OCI-LY7 (cell line): ENCODE results near the gene ETV7. TPM values are rescaled to one million over a fixed set of nuclear protein-coding genes. Genes with fewer than 3 reads are reported as not detected.

Experiments
- BruUV-seq: library from RNA; stranded (reverse); fragments of 400-500 nt; replicated peaks from 2 replicates; lab custom pipeline; 2021; lab: Mats Ljungman, UMichigan
- CTCF ChIA-PET: fragments of 300-600 bp; sonication (Branson Sonifier 250); formaldehyde crosslinking; loops from one replicate; lab custom pipeline; 2022; ENCODE audit warnings: antibody characterized with exemption; ENCODE audit not compliant: unreplicated experiment; lab: Charles Lee
- POLR2A ChIA-PET: fragments of 300-600 bp; sonication (Branson Sonifier 250); formaldehyde crosslinking; loops from one replicate; lab custom pipeline; 2022; ENCODE audit warnings: antibody characterized with exemption; lab: Charles Lee
- DNase-seq: peaks from one replicate; pipeline ENCODE4 v3.0.0-alpha.2; 2015; ENCODE audit warnings: low spot score
- H2AFZ ChIP-seq: fragments of 200-600 bp; sonication (generic), shearing (Covaris generic); 2 replicates; pipeline ENCODE4 v1.6.1; 2014; ENCODE audit warnings: mild to moderate bottlenecking, antibody characterized with exemption, low read length, moderate library complexity
- H3K27ac ChIP-seq: fragments of 200-600 bp; sonication (generic); 2 replicates; pipeline ENCODE4 v1.5.1; 2014; ENCODE audit warnings: mixed run types, low read depth, mild to moderate bottlenecking, moderate library complexity, low read length, inconsistent platforms; ENCODE audit not compliant: poor library complexity, severe bottlenecking
- H3K36me3 ChIP-seq: fragments of 200-600 bp; sonication (generic); 2 replicates; pipeline ENCODE4 v1.6.1; 2014; ENCODE audit warnings: mild to moderate bottlenecking, antibody characterized with exemption, low read length, moderate library complexity, mixed read lengths; ENCODE audit not compliant: insufficient read depth
- H3K4me1 ChIP-seq: fragments of 200-600 bp; sonication (generic); 2 replicates; pipeline ENCODE4 v1.5.1; 2014; ENCODE audit warnings: mild to moderate bottlenecking, low read length; ENCODE audit not compliant: insufficient read depth, poor library complexity, severe bottlenecking
- H3K4me2 ChIP-seq: fragments of 200-600 bp; sonication (generic); 2 replicates; pipeline ENCODE4 v1.6.1; 2014; ENCODE audit warnings: mild to moderate bottlenecking, low read length
- H3K4me3 ChIP-seq: fragments of 200-600 bp; sonication (generic); 2 replicates; pipeline ENCODE4 v1.5.1; 2014; ENCODE audit warnings: mild to moderate bottlenecking, low read depth, low read length; ENCODE audit not compliant: poor library complexity, severe bottlenecking
- H3K79me2 ChIP-seq: fragments of 200-600 bp; sonication (generic); 2 replicates; pipeline ENCODE4 v1.6.1; 2016; ENCODE audit warnings: low read depth, mild to moderate bottlenecking, low read length, moderate library complexity, mixed read lengths; ENCODE audit not compliant: insufficient read depth
- H3K9me2 ChIP-seq: fragments of 200-600 bp; sonication (generic); 2 replicates; pipeline ENCODE4 v1.6.1; 2016; ENCODE audit warnings: mild to moderate bottlenecking, low read length, mixed read lengths; ENCODE audit not compliant: insufficient read depth
- H3K9me3 ChIP-seq: fragments of 200-600 bp; sonication (generic); 2 replicates; pipeline ENCODE4 v1.6.1; 2014; ENCODE audit warnings: mild to moderate bottlenecking, mixed run types, low read length, mixed read lengths
- H4K20me1 ChIP-seq: fragments of 200-600 bp; sonication (generic); 2 replicates; pipeline ENCODE4 v1.6.1; 2014; ENCODE audit warnings: mild to moderate bottlenecking, antibody characterized with exemption, low read length, moderate library complexity, mixed read lengths; ENCODE audit not compliant: insufficient read depth
- EZH2phosphoT487 ChIP-seq: fragments of 200-600 bp; sonication (generic); IDR thresholded peaks from 2 replicates; pipeline ENCODE4 v1.6.1; 2018; ENCODE audit warnings: low read depth, borderline replicate concordance, mild to moderate bottlenecking, mixed run types, antibody characterized with exemption, low read length, moderate library complexity, mixed read lengths
- intact Hi-C: fragments of 100-400 bp; cut with micrococcal nuclease; formaldehyde crosslinking; loops from one replicate; pipeline ENCODE4 v1.10.0; 2022; ENCODE audit not compliant: unreplicated experiment
- total RNA-seq, 2 experiments: library from RNA; depleted of rRNA in 1 of 2; stranded (reverse); fragments of >200 nt in 1 of 2; shearing (Covaris generic) in 1 of 2; gene quantifications; 2 replicates each; pipeline ENCODE4 v1.2.3, GENCODE V29; 2014 to 2022
- TF ChIP-seq, protein P1 (sequence below): fragments of 200-600 bp; sonication (generic); conservative IDR thresholded peaks from 2 replicates; pipeline ENCODE4 v1.5.1; 2014; ENCODE audit warnings: mild to moderate bottlenecking, antibody characterized with exemption, low read length, moderate library complexity, mixed read lengths

Gene ETV7
- total RNA-seq, 2 experiments from 2014 or later: not detected

DNA sequence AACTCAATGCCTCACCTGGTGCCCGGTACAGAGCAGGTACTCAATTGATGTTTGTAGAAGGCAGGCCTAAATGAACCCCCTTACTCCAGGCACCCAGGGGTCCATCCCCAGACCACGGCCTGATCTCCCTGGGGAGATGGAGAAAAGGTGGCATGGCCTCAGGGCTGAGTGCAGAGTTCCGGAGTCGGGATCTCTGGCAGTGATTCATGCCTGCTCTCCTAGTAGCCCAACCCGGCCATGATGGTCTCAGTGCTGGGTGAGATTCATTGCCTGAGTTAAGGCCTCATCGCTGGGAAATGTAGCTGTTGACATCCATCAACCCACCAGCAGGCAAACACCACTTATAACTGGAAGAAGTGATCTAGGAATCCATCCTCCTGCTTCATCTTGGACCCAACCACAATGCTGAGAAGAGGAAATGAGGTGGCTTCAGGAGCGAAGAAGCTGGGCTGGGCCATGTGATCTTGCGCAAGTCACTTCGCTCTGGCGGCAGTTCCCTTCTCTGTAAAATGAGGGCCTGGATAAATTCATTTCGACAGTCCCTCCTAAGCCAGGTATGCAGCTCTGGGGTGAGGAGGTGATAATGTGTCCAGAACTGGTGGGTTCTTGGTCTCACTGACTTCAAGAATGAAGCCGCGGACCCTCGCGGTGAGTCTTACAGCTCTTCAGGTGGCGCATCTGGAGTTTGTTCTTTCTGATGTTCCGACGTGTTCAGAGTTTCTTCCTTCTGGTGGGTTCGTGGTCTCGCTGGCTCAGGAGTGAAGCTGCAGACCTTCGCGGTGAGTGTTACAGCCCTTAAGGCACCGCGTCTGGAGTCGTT is 24.7 kb downstream of the ETV7 start:
- H3K4me2 ChIP-seq: no peak overlapping the region
- H3K4me3 ChIP-seq: no peak overlapping the region
- no peaks in the 10 kb centered on the region for H3K4me1 ChIP-seq
- ChIA-PET CTCF (interaction anchor here (0.6 to 0.7 kb wide), 2 partner anchors 46 to 474 kb away, joined by 3 to 6 read pairs; no protein-coding TSS in a partner anchor), POLR2A (no interaction called here)
- no TSS peak for BruUV-seq
- no peak overlapping the region for H2AFZ ChIP-seq
- H4K20me1 ChIP-seq: no peaks in the 10 kb centered on the region
- no peak for DNase-seq
- intact Hi-C loops: no loop called here
- H3K9me3 ChIP-seq: no peaks in the 10 kb centered on the region
- no peaks in the 10 kb centered on the region for H3K9me2 ChIP-seq
- TF ChIP-seq EZH2phosphoT487: no peak
- TF ChIP-seq, protein P1, sequence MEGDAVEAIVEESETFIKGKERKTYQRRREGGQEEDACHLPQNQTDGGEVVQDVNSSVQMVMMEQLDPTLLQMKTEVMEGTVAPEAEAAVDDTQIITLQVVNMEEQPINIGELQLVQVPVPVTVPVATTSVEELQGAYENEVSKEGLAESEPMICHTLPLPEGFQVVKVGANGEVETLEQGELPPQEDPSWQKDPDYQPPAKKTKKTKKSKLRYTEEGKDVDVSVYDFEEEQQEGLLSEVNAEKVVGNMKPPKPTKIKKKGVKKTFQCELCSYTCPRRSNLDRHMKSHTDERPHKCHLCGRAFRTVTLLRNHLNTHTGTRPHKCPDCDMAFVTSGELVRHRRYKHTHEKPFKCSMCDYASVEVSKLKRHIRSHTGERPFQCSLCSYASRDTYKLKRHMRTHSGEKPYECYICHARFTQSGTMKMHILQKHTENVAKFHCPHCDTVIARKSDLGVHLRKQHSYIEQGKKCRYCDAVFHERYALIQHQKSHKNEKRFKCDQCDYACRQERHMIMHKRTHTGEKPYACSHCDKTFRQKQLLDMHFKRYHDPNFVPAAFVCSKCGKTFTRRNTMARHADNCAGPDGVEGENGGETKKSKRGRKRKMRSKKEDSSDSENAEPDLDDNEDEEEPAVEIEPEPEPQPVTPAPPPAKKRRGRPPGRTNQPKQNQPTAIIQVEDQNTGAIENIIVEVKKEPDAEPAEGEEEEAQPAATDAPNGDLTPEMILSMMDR: no peak
- no peaks in the 10 kb centered on the region for H3K36me3 ChIP-seq
- H3K79me2 ChIP-seq: no peaks in the 10 kb centered on the region
- no peak overlapping the region for H3K27ac ChIP-seq

DNA sequence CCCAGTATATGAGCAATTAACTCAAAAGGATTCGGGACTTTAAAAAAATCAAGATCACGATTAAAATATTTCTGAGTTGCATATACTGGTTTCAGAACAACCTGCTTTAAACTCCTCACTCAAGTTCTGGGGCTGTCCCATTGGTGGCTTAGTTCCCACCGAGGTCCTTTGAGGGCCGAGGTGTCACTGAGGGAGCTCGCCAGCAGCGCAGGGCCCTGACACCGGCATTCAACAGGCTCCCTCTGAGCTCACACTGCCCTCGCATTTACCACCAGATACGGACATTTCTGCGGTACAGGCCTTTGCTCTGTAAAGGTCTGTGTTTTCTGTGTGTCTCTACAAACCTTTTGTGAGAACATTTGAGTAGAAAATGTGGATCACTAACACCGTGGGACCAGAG is 26.4 kb downstream of the ETV7 start:
- Histone ChIP-seq H3K4me2 (no peak overlapping the region), H4K20me1 (no peaks in the 10 kb centered on the region), H3K27ac (no peak overlapping the region), H2AFZ (no peak overlapping the region), H3K79me2 (no peaks in the 10 kb centered on the region), H3K4me1 (no peaks in the 10 kb centered on the region), H3K9me2 (no peaks in the 10 kb centered on the region), H3K4me3 (no peak overlapping the region), H3K9me3 (no peaks in the 10 kb centered on the region), H3K36me3 (no peaks in the 10 kb centered on the region)
- intact Hi-C loops: loop anchor here (2.0 kb wide), 1 partner anchor 238 kb away; no protein-coding TSS in a partner anchor
- TF ChIP-seq EZH2phosphoT487: no peak
- TF ChIP-seq, protein P1: no peak
- no TSS peak for BruUV-seq
- ChIA-PET CTCF (no interaction called here), POLR2A (interaction anchor here (0.6 kb wide), 1 partner anchor 198 kb away, joined by 7 read pairs; no protein-coding TSS in a partner anchor)
- no peak for DNase-seq
